HG02588 (cell line): ENCODE results near the gene UBXN6.

Source experiments
- ATAC-seq: cut with Tn5 transposase; IDR thresholded peaks from one replicate; pipeline ENCODE4 v1.9.1; 2021; ENCODE audit warnings: mild to moderate bottlenecking, moderate library complexity; ENCODE audit not compliant: unreplicated experiment

Gene UBXN6

DNA sequence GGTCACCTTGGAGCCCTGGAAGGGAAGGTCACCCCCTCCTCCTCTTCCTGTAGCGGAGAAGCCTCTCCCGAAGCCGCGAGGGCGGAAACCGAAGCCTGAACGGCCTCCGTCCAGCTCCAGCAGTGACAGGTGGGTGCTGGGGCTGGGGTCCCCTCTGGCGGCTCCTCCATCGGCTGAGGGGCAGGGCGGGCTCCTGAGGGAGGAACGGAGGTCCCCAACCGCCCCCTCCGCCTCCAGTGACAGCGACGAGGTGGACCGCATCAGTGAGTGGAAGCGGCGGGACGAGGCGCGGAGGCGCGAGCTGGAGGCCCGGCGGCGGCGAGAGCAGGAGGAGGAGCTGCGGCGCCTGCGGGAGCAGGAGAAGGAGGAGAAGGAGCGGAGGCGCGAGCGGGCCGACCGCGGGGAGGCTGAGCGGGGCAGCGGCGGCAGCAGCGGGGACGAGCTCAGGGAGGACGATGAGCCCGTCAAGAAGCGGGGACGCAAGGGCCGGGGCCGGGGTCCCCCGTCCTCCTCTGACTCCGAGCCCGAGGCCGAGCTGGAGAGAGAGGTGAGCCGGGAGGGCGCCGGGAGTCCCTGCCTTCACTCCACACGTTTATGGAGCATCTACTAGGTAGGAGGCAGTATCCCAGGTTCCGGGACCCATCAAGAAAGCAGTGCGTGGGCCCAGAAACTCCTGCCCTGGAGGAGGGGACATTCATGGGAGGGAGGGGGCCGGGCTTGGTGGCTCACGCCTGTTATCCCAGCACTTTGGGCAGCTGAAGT is 36.5 kb upstream of the UBXN6 start:
- ATAC-seq, result no peak

DNA sequence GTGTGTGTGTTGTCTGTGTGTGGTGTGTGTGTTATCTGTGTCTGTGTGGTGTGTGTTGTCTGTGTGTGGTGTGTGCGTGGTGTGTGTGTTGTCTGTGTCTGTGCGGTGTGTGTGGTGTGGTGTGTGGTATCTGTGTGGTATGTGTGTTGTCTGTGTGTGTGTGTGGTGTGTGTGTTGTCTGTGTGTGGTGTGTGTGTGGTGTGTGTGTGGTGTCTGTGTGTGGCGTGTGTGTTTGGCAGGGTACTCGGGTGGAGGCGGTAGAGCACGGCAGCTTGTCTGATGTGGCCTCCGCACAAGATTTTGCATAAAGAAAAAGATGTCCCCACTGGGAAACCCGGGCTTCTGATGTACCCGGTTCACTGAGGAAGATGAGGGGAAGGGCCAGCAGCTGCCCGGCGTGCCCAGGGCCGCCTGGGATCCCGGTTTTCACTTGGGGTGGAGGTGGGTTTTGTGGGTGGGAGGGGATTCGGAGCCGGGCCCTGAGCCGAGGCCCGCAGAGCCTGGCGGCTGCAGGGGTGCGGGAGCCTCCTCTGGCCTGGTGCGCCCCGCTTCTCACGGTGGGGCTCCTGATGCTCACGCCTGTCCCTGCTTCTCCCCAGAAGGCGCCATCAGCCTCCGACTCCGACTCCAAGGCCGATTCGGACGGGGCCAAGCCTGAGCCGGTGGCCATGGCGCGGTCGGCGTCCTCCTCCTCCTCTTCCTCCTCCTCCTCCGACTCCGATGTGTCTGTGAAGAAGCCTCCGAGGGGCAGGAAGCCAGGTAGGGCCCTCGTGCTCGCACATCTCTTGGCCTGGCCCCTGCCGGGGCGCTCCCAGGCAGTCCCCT is 35.7 kb upstream of the UBXN6 start:
- no peak for ATAC-seq

DNA sequence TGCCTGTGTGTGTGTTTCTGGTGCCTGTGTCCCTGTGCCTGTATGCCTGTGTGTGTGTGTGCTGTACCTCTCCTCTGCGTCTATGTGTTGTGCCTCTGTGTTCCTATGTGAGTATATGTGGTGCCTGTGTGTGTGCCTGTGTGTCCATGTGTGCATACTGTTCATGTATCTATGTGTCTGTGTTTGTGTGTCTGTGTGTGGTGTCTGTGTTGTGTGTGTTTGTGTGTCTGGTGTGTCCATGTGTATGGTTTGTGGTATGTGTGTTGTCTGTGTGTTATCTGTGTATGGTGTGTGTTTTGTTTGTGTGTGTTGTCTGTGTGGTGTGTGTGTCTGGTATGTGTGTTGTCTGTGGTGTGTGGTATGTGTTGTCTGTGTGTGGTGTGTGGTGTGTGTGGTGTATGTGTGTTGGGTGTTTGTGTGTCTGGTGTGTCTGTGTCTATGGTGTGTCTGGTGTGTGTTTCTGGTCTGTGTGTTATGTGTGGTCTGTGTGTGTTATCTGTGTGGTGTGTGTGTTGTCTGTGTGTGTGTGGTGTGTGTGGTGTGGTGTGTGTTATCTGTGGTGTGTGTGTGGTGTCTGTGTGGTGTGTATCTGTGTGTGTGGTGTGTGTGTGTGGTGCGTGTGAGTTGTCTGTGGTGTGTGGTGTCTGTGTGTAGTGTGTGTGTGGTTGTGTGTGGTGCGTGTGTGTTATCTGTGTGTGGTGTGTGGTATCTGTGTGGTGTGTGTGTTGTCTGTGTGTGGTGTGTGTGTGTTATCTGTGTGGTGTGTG is 34.9 kb upstream of the UBXN6 start:
- no peak for ATAC-seq

DNA sequence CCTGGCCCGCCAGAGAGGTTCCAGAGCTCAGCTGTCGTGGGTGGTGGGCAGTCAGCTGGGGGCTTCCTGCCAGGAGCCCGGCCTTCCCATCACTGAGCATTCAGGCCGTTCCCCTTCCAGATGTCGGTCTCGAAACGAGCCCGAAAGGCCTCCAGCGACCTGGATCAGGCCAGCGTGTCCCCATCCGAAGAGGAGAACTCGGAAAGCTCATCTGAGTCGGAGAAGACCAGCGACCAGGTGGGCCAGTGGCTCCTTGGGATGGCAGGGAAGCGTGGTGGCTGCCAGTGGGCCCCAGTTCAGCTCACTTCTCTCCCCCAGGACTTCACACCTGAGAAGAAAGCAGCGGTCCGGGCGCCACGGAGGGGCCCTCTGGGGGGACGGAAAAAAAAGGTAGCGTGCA is 33.9 kb upstream of the UBXN6 start:
- ATAC-seq, result no peak

DNA sequence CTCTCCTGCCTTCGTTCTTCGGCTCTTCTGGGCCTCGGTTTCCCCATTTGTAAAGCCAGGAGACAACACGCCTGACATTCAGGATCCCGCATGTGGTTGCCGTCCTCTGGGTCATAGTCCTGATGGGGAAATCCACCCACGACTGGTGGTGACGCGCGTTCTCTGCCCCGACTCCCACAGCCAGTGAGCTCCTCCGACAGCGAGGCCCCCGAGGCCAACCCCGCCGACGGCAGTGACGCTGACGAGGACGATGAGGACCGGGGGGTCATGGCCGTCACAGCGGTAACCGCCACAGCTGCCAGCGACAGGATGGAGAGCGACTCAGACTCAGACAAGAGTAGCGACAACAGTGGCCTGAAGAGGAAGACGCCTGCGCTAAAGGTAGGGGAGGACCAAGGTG is 30.9 kb upstream of the UBXN6 start:
- ATAC-seq, result no peak

DNA sequence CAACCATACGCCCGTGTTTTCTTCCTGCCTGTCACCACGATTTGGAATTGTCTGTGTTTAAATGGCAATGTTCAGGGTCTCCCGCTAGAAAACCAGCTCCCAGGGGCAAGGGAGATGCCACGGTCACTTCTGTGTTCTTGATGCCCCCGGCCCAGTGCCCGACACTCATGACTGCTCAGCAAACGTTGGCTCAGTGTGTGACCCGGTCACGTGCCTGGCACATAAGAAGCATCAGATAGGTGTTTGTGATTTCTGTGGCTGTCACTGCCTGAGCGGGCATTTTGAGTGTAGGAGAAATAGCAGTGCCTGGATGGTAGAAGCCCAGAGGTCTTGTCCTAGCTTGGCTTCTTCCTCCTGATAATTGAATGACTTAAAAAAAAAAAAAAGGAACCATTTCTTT is 30.0 kb upstream of the UBXN6 start:
- ATAC-seq, result no peak

DNA sequence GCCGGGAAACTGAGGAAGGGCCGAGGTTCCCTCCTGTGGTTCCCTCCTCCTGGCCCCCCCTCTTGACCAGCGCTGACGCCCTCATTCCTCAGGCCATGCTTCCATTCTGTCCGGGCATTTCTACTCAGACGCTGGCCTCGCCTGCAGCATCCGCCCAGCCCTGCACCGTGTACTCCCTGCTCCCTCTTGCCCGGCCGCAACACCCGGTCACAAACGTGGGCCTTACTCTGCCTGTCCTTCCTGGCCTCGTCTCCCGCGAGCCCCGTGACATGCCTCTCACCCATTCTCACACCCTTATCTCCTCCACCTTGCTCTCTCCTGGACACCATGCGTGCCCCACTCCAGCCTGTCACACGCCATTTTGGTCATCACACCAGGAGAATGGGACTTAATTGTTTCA is 25.8 kb upstream of the UBXN6 start:
- ATAC-seq, result no peak

DNA sequence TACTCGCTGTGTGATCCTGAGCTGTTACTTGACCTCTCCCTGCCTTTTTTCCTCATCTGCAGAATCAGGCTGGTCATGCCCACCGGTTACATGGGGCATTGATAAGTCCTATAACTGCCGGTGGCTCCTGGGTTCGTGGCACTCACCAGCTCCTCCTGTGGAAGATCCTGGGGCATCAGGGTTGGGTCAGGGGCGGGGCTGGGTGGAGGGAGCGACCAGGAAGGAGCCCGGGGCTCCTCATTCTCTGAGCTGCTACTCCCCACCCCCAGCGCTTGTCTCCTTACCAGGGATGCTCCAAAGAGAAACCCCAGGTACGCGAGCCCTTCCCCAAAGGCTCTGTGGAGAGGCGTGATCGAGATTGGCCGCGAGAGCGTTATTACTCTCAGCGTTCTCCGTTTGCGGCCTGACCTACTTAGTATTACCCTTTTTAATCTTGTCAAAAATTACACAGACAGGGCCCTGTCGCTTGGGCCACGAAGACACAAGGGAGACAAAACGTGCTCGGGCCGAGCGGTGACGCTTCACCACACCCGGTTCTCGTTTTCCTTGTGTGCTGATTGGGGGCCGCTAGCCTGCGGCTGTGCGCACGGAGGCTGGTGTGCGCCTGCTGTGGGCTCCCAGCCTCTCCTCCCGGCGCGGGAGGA is 25.2 kb upstream of the UBXN6 start:
- ATAC-seq, result no peak

DNA sequence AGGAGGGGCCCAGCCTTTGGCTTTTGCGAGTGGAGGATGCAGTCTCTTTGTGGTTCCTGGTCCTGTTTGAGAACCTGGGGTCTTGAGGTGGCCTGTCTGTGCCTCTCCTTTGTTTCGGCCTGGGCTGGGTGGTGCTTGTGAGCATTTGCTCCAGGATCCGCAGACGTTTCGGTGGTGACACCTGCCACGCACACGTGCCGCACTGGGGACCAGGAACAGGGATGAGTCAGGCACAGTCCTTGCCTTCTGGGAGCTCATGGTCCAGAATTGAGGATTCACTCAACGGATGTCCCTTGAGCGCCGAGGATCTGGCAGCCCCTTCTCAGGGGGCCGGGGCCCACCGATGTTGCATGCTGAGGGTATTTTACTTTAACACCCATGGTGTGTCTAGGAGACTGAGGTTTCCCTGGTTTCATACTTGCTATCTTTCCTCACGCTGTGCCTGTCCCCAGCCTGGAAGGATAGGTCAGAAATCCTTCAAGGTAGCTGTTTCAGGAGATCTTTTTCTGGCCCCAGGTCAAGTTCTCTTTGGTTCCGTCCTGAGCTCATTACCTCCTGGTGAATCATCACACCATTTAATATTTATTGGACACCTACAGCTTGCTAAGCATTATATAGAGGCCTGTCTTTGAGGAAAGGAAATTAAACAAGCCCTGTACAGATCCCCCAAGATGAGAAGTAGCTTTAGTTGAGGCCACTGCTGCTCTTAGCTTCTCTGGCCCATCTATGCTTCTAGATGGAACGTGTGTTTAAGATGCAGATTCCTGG is 19.6 kb upstream of the UBXN6 start:
- no peak for ATAC-seq

DNA sequence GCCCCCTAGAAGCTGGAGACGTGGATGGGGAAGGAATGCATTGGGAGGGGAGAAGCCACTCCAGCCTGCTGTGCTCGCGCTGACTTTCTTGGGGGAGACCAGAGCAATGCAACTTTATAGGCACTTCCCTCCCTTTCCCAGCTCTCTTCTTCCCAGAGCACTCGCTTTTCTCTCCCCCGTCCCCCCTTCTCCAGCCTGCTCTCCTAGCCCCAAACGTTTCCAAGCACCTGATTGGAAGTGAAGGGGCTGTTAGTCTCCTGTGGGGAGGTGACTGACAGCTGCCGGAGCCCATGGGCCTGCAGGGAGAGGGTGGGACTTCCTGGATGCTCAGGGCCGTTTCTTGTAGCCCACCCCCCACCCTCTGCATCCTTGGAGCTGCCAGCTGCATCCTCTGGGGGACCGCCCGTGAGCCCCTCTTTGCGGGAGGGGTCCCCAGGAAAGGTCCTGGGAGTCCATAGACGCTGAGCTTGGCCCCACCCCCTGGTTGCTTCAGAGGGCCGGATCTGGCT is 17.0 kb upstream of the UBXN6 start:
- ATAC-seq, result no peak

DNA sequence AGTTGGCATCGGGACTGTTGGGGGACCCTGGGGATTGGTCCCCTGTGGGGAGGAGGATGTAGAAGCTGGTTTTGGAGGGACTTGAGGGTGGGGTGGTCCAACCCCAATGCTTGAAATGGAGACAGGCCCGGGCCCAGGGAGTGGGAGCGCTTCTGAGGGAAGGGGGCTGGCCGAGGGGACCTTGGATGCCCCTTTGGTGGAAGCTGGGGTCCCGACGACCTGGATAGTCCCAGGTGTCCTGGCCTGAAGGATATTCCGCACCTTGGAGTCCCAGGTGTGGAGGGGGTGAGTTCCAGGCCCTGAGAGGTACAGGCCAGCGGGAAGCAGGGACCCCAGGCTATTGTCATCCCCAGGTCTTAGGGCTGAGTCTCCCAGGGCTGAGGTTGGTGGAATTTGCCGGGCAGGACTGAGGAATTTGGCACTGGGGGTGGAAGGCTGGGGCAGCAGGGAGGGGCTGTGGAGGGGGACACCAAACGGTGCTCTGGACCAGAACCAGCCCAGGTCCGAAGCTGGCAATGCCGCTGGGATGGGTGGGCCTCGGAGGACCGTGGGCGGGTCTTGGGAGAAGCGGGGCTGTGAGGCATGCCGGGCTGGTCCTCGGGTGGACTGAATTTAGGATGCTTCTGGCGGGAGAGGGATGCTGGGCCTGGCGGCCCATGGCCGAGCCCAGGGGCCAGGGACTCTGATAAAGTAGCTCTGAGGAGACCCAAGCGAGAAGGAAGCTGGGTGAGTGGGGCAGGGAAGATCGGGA is 16.3 kb upstream of the UBXN6 start:
- ATAC-seq, result no peak

DNA sequence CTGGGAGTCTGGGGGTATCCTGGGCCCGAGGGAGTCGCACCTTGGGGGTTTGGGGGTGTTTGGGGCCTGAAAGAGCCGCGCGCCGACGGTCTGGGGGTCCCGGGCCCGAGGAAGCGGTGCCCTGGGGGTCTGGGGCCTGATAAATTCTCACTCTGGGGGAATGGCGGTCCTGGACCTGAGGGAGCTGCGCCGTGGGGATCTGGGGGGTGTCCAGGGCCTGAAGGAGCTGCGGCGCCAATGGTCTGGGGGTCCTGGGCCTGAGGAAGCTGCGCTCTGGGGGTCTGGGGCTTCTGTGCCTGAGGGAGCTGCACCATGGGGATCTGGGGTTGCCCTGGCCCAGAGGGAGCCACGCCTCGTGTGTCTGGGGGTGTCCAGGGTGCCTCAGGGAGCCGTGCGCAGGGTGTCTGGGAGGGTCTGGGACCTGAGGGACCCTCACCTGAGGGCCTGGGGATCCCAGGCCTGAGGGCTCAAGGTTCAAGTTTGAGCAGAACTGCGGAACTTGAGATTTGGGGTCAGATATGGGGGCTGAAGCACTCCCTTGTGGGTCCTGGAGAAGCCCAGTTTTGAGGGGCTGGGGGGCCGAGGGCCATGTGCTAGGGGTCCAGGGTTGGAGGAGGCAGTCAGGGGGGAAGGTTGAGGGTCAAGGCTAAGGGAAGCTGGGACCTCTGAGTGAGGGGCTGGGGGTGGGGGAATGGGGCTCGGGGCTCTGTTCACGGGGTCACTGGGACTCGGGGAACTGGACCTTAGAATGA is 15.6 kb upstream of the UBXN6 start:
- ATAC-seq, result no peak

DNA sequence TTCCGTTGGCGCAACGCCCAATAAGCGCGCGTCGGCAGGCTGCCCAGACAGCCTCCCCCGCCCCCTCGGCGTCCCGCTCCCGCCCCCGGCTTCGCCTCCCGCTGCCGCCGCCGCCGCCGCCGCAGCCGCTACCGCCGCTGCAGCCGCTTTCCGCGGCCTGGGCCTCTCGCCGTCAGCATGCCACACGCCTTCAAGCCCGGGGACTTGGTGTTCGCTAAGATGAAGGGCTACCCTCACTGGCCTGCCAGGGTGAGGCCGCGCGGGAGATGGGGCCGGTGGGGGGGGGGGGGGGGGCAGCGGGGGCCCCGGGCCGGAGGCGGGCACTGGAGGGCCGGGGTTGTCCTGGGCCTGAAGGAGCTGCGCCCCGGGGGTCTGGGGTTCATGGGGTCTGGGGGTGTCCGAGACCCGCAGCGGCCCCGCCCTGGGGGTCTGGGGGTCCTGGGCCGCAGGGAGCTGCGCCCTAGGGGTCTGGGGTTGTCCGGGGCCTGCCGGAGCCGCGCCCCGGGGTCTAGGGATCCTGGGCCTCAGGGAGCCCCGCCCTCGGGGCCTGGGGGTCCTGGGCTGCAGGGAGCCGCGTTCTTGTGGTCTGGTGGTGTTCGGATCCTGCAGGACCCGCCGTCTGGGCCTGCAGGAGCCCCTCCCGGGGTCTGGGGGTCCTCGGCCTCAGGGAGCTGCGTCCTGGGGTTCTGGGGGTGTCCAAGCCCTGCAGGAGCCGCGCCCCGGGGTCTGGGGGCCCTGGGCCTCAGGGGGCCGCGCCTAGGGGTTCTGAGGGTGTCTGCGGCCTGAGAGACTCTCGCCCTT is 14.8 kb upstream of the UBXN6 start, which contains the start of gene HDGFL2:
HDGFL2 (plus strand) TSS at position 124 of the 801 bp plus-strand sequence; CDS start at position 178, 54 bp downstream.
- ATAC-seq, result no peak

DNA sequence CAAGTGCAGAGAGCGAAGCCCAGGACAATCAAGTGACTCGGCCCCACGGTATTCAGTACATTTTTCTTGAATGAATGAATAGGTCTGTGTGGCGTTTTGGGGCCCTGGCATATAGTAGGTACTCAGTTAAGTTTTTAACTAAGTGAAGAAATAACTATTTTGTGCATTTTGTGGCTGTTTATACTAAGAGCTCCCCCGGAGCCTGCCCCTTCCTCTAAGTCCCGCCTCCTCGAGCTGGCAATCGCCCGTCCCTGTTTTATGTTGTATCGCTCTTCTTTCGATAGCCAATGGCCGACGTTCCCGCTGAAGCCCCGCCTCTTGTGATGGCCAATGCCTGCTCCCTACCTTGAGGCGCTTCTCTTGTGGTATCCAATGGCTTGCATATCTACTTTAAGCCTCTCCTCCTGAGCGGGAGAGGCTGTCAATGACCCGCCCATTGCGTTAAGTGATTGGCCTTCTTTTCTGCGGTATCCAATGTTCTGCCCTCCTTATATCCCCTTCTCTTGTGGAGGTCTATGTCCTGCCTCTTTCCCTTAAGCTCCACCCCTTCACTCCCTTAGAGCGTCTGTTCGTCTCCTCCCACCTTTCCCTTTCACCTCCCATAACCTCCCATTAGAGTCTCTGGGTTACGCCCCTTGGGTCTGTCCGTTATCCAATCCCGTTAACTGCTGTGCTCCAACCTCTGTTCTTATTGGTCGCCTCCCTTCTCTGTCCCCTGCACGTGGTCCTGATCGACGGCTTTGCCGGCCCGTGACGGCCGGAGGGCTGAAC is 14.0 kb upstream of the UBXN6 start:
- peak; percentile 76 for ATAC-seq

DNA sequence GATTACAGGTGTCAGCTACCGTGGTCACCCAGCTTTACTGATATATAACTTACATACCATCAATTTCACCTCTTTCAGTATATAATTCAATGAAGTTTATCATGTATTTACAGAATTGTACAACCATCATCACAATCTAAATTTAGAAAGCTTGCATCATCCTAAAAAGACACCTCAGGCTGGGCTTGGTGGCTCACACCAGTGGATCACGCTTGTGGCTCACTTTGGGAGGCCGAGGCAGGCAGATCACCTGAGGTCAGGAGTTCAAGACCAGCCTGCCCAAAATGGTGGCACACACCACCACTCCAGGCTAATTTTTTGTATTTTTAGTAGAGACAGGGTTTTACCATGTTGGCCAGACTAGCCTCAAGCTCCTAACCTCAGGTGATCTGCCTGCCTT is 10.2 kb upstream of the UBXN6 start:
- no peak for ATAC-seq

DNA sequence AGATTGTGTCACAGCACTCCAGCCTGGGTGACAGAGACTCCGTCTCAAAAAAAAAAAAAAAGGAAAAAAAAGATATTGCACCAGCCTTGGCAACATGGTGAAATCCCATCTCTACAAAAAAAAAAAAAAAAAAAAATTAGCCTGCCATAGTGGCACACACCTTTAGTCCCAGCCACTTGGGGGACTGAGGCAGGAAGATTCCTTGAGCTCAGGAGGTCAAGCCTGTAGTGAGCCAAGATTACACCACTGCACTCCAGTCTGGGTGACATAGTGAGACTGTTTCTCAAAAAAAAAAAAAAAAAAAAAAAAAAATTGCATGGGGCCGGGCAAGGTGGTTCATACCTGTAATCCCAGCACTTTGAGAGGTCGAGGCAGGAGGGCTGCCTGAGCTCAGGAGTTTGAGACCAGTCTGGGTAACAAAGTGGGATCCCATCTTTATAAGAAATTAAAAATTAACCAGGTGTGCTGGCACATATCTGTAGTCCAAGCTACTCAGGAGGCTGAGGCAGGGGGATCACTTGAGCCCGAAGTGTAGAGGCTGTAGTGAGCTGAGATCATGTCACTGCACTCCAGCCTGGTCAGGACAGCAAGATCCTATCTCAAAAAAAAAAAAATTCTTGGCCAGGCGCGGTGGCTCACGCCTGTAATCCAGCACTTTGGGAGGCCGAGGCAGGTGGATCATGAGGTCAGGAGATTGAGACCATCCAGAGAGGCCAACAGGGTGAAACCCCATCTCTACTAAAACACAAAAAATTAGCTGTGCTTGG is 7.4 kb upstream of the UBXN6 start:
- ATAC-seq, result no peak
